Activated CD4-positive, CD25-positive, alpha-beta regulatory T cell (primary cell): ENCODE results near the gene MAPKAP1.
"Not testable (repeated sequence)": the region's sequence is repeated elsewhere in the genome, so short reads cannot be mapped to it uniquely, and the experiment has no call there.

Experiments
- DNase-seq, 4 experiments: peaks; one replicate each; lab custom pipeline; 2025; lab: John Stamatoyannopoulos, UW

The MAPKAP1 gene

DNA sequence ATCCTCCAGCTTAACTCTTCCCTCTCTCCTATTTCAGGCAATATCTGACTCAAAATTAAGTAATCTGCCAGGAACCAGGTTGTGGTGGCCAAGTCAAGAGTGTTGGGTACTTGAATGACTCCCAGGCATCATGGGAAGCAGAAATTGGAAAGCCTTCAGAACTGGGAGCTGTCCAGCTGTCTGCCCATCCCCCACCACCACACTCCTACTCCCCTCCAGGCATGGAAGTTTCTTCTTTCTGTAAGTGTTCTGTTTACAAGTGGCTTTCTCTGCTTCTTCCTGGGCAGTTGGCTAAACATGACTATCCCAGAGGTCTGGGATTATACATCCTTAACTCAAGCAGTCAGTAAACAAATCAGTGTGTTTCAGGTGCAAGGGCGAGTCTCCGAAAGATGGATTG lies 25.6 kb upstream of the MAPKAP1 start:
- no peak for DNase-seq

GRCh38 chr9:125730168-125730567 lies 23.2 kb upstream of the MAPKAP1 start:
- DNase-seq: no peak

- DNase-seq: no peak
Measured at GRCh38 chr9:125726456-125727132, 19.6 kb upstream of the MAPKAP1 start.

GRCh38 chr9:125707472-125707804 lies 430 bp upstream of the MAPKAP1 start:
- DNase-seq: no peak

- no peak for DNase-seq
Measured at GRCh38 chr9:125705893-125706292, 1.1 kb downstream of the MAPKAP1 start.

DNA sequence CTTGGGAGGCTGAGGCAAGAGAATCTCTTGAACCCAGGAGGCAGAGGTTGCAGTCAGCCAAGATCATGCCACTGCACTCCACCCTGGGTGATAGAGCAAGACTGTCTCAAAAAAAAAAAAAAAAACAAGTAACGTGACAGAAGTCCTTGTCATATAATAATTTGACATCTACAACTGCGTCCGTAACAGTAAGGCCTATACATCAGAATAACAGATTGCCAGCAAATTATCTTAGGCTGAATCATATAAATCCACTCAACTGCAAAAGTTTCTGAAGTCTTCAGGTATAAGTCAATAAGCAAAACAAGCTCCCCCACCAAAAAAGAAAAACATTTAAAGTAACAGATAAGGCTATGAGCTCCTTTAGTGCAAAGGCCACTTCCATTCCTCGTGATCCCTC lies 3.3 kb downstream of the MAPKAP1 start:
- no peak for DNase-seq

- no peak for DNase-seq
Measured at GRCh38 chr9:125701351-125701750, 5.7 kb downstream of the MAPKAP1 start.

GRCh38 chr9:125700791-125701190 lies 6.2 kb downstream of the MAPKAP1 start:
- no peak for DNase-seq

DNA sequence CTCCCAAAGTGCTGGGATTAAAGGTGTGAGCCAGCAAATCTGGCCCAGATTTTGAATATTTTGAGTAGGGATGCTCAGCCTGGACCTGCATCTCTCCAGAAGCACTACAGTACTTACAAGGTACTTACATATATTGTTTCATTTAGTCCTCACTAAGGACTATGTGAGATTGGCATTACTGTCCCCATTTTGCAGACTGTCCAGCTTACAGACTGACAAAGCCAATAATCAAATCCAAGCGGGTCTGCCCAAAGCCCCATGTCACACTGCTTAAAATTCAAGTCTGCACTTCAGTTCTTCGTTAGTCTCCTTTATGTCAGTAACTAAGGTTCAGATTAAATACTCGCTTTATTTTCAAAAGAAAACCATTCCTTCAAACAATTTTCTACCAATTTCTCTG lies 7.1 kb downstream of the MAPKAP1 start:
- DNase-seq: no peak

DNA sequence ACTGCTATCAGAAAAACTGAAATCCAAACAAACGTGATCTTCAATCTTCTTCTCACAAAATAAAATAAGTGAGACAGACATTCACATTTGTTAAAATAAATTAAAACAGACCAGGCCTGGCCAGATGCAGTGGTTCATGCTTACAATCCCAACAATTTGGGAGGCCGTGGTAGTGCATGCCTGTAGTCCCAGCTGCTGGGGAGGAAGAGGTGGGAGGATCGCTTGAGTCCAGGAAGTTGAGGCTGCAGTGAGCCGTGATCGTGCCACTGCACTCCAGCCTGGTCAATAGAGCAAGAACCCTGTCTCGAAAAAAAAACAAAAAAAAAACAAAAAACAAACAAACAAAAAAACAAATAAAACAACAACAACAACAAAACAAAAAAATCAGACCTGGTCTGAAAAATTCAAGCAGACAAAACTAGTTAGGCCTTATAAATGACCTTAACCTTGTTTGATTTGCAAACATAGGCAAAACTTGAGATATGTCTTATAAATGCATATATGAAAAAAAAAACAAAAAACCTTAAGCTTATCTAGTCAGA lies 10.8 kb downstream of the MAPKAP1 start:
- DNase-seq: no peak

- DNase-seq: not testable (repeated sequence)
Measured at GRCh38 chr9:125695548-125695947, 11.5 kb downstream of the MAPKAP1 start.

GRCh38 chr9:125694478-125694877 lies 12.5 kb downstream of the MAPKAP1 start:
- no peak for DNase-seq

GRCh38 chr9:125693492-125693891 lies 13.5 kb downstream of the MAPKAP1 start:
- DNase-seq: not testable (repeated sequence)

DNA sequence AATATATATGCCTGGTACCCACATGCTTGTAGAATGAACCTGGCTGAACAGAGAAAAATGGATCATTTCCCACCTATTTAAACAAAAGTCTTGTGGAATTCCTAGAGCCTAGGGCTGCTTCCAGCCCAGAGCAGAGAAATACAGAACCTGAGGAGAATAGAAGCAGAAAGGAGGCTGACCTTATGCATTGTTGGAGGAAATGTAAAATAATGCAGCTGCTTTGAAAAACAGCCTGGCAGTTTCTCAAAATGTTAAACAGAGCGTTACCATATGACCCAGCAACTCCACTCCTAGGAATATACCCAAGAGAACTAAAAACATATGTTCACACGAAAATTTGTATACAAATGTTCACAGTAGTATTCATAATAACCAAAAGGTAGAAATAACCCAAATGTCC lies 15.1 kb downstream of the MAPKAP1 start:
- no peak for DNase-seq

DNA sequence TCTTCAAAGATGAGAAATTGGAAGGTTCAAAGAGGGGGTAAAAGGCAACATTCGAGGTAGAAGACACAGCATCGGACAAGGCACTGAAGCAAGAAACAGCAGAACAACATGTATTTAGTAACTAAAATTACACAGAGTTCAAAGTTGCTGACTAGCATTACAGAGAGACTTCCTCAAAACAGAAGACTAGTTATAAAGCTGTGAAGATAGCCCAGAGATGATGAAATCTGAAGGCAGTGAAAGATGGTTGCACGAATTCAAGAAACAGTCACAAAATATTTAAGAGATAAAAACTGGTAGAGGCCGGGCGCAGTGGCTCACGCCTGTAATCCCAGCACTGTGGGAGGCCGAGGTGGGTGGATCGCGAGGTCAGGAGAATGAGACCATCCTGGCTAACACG lies 16.3 kb downstream of the MAPKAP1 start:
- DNase-seq: no peak

GRCh38 chr9:125687163-125687863 lies 19.7 kb downstream of the MAPKAP1 start:
- DNase-seq: no peak

DNA sequence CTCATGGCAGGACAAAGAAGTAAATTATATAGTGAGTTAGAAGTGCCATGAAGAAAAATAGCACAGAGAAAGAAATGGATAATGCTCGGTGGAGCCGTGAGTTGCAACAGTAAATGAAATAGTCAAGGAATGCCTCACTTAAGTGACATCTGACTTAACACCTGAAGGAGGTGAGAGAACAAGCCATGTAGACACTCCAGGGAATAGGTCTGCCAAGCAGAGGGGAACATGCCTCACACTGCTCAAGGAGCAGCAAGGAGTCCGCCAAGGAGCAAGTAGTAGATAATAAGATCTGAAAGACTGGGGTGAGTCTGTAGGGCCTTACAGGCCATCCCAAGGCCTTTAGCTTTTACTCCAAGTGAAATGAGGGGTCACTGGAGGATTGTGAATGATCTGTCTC lies 21.8 kb downstream of the MAPKAP1 start:
- no peak for DNase-seq

DNA sequence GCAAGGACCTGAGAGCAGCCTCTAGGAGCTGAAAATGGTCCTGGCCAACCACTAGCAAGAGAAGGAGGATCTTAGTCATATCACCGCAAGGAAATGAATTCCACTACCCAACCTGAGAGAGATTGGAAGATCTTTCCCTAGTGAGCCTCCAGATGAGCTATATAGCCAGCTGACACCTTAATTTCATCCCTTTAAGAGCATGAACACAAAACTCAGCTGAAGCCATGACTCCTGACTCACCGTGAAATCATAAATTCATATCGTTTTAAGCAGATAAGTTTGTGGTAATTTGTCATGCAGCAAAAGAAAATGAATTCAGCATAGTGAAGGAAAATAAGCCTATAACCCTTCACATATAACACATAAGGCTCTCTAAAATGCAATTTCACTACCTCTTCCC lies 23.5 kb downstream of the MAPKAP1 start:
- DNase-seq: no peak

DNA sequence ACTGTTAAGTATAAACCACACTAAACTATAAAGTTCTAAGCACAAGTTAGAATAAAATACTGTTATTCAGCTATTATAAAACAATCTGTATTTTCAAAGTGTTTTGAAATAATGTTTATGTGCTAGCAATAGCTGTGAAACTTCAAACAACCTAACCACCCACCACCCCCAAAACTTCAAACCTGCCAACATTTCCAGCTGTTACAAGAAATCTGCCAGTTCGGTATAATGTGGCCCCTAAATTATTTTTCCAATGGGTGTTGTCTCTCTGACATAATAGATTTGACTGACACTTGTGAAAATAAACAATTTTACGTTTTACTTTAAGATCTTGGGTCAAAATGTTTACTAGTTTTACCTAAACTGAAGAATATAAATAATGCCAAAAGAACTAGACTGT lies 24.7 kb downstream of the MAPKAP1 start:
- DNase-seq: no peak

DNA sequence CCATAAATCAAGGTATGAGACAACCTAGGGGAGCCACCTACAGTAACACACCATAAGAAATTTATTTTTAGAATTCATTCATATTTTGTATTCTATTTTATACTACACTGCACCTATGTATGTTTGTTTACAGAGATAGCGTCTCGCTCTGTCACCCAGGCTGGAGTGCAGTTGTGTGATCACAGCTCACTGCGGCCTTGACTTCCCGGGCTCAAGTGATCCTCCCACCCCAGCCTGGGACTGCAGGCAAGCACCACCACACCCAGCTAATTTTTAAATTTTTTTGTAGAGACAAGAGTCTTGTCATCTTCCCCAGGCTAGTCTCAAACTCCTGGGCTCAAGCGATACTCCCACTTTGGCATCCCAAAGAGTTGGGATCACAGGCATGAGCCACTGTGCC lies 25.4 kb downstream of the MAPKAP1 start:
- no peak for DNase-seq

DNA sequence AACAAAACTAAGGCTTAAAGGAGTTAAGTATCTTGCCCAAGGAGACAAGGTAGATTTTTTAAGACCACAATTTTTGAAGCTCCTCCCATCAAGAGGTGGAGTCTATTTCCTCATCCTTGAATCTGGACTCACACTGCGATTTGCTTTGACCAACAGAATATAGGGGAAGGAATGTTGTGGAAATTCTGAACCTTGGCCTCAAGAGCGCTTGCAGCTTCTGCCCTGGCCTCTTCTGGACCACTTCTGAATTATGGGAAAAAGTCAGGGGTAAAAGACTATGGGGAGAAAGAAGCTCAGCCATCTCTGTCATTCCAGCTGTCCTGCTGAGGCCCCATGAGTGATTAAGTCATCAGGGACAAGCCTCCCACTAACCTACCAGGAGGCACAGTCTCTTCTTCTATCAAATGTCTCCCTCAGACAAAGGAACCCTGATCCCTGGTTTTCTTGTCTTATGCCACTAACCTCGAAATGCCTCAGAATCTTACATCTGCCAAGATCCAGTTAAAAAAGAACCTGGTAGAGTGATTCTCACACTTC lies 25.9 kb downstream of the MAPKAP1 start:
- no peak for DNase-seq

DNA sequence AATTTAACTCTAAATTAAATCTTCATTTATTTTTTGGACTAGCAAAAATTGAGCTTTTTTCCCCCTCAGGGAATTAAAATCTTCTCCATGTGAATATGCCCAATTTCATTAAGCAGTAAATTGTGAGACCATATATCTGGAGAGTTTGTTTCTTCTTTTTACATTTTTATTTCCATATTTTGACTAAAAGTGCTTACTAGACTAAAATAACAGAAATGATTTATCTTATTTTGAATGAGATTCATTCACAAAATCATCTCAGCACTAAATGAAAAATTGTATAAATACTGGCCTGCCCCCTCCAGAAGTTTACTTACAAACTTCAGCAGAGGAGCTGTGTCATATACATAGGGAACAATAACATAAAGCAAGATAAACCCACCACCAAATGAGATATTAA lies 26.6 kb downstream of the MAPKAP1 start:
- DNase-seq: no peak

DNA sequence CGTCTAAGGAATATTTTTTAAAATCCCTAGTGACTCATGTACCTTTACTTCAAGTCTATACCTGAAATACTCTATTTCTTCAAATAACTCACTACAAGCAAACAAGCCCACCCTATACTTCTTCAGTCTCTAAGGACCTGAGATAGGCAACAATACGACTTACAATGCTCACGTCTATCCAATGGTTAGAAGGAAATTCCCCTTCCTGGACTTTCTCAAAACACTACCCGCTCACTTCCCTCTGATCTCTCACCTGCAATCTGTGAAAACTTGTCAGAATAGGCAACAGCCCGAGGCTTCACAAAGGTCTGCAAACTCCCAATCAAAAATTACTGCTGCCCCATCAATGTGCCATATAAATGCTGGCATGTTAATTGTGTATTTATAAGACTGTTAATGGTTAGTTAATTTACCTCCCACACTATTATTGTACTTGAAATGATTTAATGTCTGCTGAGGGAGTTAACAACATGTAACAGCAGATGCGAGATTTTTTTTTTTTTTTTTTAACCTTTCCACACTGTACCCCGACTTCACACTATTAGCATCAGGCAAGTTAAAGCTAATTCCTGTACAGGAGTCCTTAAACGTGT lies 27.3 kb downstream of the MAPKAP1 start:
- DNase-seq: no peak
